Spleen (tissue), 11 donors: Measurements from ENCODE around the gene VWA3B. TPM values are rescaled to one million over a fixed set of nuclear protein-coding genes. Genes with fewer than 3 reads are reported as not detected.

Experiments used
- DNase-seq: peaks from one replicate; pipeline ENCODE4 v3.0.0-alpha.2; 2020
- H3K27ac ChIP-seq, 8 donors: fragments of 200-600 bp; sonication (generic) in 7 of 8; 1 replicate in 4 of 8; 2 replicates in 4 of 8; pipeline versions ENCODE4 v1.5.0 to v1.8.0; 2016 to 2021; ENCODE audit warnings: inconsistent platforms in 4 of 8, mild to moderate bottlenecking in 4 of 8, moderate library complexity in 1 of 8
- H3K27me3 ChIP-seq, 7 donors: fragments of 200-600 bp; sonication (generic) in 6 of 7; replicated peaks in 1 of 7; 1 replicate in 4 of 7; 2 replicates in 3 of 7; pipeline versions ENCODE4 v1.5.0 to v1.8.0; 2016 to 2021; ENCODE audit warnings: inconsistent platforms in 3 of 7, mild to moderate bottlenecking in 1 of 7
- H3K36me3 ChIP-seq, 6 donors: fragments of 200-600 bp; sonication (generic) in 5 of 6; 1 replicate in 4 of 6; 2 replicates in 2 of 6; pipeline versions ENCODE4 v1.5.0 to v1.8.0; 2016 to 2021; ENCODE audit warnings: inconsistent platforms in 2 of 6
- H3K4me1 ChIP-seq, 6 donors: fragments of 200-600 bp; sonication (generic) in 5 of 6; 1 replicate in 3 of 6; 2 replicates in 3 of 6; pipeline versions ENCODE4 v1.5.0 to v1.8.0; 2016 to 2021; ENCODE audit warnings: inconsistent platforms in 3 of 6
- H3K4me3 ChIP-seq, 8 donors: fragments of 200-600 bp; sonication (generic) in 7 of 8; 1 replicate in 4 of 8; 2 replicates in 4 of 8; pipeline versions ENCODE4 v1.5.0 to v1.8.0; 2016 to 2021; ENCODE audit warnings: inconsistent platforms in 4 of 8, mild to moderate bottlenecking in 4 of 8, moderate library complexity in 2 of 8
- H3K9me3 ChIP-seq, 8 donors: fragments of 200-600 bp; sonication (generic) in 7 of 8; 1 replicate in 4 of 8; 2 replicates in 4 of 8; pipeline versions ENCODE4 v1.5.0 to v1.8.0; 2016 to 2021; ENCODE audit warnings: inconsistent platforms in 4 of 8
- POLR2A ChIP-seq, 3 donors: fragments of 450-650 bp; IDR thresholded peaks; one replicate each; pipeline ENCODE4 v1.5.1; 2017; ENCODE audit warnings: antibody characterized with exemption in 3 of 3, mild to moderate bottlenecking in 1 of 3
- POLR2AphosphoS5 ChIP-seq, 3 donors: sonication (generic); formaldehyde crosslinking; IDR thresholded peaks; one replicate each; pipeline ENCODE4 v1.5.1; 2017; ENCODE audit warnings: antibody characterized with exemption in 3 of 3
- WGBS, 5 donors: extraction: QIAGEN DNeasy Blood & Tissue Kit in 3 of 5; methylation state at CpG; one replicate each; pipeline versions ENCODE4 v1.1.5 to v1.1.7; 2013 to 2018; 5-methylcytosine and 5-hydroxymethylcytosine counted together
- intact Hi-C: fragments of 100-400 bp; cut with DNase I; formaldehyde crosslinking; loops from one replicate; pipeline ENCODE4 v1.15.0; 2023; ENCODE audit warnings: low total_unique reads
- polyA plus RNA-seq, 3 donors: library from polyadenylated mRNA; stranded (reverse); fragments of 200-250 nt; gene quantifications; one replicate each; pipeline ENCODE4 v1.2.1, GENCODE V29; 2013
- total RNA-seq, 7 donors: library from RNA; depleted of rRNA in 3 of 7; stranded (reverse); fragments of >200 nt in 3 of 7; fragmentation: NEBNext Ultra II Directional in 4 of 7; extraction: Animal tissue kit (Norgen Biotek cat#: 25700) in 4 of 7; gene quantifications; one replicate each; pipeline versions ENCODE4 v1.1.0 to v1.2.1, GENCODE V29; 2016 to 2021
- TF ChIP-seq, protein P1 (sequence below), 11 experiments: fragments of 200-600 bp in 7 of 11; fragments of 450-650 bp in 4 of 11; sonication (generic) in 4 of 11; IDR thresholded peaks in 8 of 11; conservative IDR thresholded peaks in 3 of 11; 1 replicate in 7 of 11; 2 replicates in 4 of 11; pipeline versions ENCODE4 v1.4.0 to v1.8.0; 2016 to 2021; ENCODE audit warnings: antibody characterized with exemption in 11 of 11, inconsistent platforms in 4 of 11, mild to moderate bottlenecking in 1 of 11
- donor health status: healthy with polysubstance abuse.
- donor health status: DM: no; HTN: no; CAD: no; lungs with moderate emphysema.
- donor health status: DM: no; HTN: no; CAD: no.
- donor health status: Bipolar disorder and iron deficiency.
- donor health status: healthy.
- donor health status: DM: no; HTN: no; CAD: no.
- donor health status: DM: yes; HTN: yes; CAD: no.

The VWA3B gene
- total and polyA plus RNA-seq, 10 donors: 0.02 to 0.13 TPM; not detected in 8

GRCh38 chr2:98118161-98118560 is 31.2 kb downstream of the VWA3B start:
- H3K36me3 ChIP-seq: no peaks in the 10 kb centered on the region
- H3K9me3 ChIP-seq: peaks cover 0 to 11% (median 8%) of the 10 kb centered on the region in 8 donors
- H3K4me3 ChIP-seq: no peak overlapping the region
- TF ChIP-seq, protein P1, sequence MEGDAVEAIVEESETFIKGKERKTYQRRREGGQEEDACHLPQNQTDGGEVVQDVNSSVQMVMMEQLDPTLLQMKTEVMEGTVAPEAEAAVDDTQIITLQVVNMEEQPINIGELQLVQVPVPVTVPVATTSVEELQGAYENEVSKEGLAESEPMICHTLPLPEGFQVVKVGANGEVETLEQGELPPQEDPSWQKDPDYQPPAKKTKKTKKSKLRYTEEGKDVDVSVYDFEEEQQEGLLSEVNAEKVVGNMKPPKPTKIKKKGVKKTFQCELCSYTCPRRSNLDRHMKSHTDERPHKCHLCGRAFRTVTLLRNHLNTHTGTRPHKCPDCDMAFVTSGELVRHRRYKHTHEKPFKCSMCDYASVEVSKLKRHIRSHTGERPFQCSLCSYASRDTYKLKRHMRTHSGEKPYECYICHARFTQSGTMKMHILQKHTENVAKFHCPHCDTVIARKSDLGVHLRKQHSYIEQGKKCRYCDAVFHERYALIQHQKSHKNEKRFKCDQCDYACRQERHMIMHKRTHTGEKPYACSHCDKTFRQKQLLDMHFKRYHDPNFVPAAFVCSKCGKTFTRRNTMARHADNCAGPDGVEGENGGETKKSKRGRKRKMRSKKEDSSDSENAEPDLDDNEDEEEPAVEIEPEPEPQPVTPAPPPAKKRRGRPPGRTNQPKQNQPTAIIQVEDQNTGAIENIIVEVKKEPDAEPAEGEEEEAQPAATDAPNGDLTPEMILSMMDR (IDR thresholded peaks at IDR 0.05 in 8 of 11, conservative IDR thresholded peaks at IDR 0.05 in 3 of 11): no peak
- TF ChIP-seq POLR2AphosphoS5 (IDR thresholded peaks at IDR 0.05) (no peak), POLR2A (IDR thresholded peaks at IDR 0.05) (no peak)
- intact Hi-C loops: no loop called here
- H3K27ac ChIP-seq: no peak overlapping the region
- no peak for DNase-seq
- peaks cover 0 to 9% (median 0%) of the 10 kb centered on the region in 7 donors for H3K27me3 ChIP-seq
- H3K4me1 ChIP-seq: peaks cover 0 to 1% (median 0%) of the 10 kb centered on the region in 6 donors
- WGBS, 5 donors: 85 to 92% (median 86%) methylated on average over 4 of the region's 4 CpGs

- H3K4me1 ChIP-seq: peaks cover 0 to 8% (median 3%) of the 10 kb centered on the region in 6 donors
- no peak overlapping the region for H3K27ac ChIP-seq
- peaks cover 0 to 4% (median 1%) of the 10 kb centered on the region in 8 donors for H3K9me3 ChIP-seq
- H3K4me3 ChIP-seq: no peak overlapping the region
- H3K36me3 ChIP-seq: no peaks in the 10 kb centered on the region
- WGBS, 5 donors: 33 to 51% (median 48%) methylated on average over 2 of the region's 2 CpGs
- TF ChIP-seq POLR2A (IDR thresholded peaks at IDR 0.05): no peak
- H3K27me3 ChIP-seq: peaks cover 0 to 9% (median 0%) of the 10 kb centered on the region in 7 donors
- DNase-seq: no peak
- intact Hi-C loops: no loop called here
These were observed 31.9 kb downstream of the VWA3B start for GRCh38 chr2:98118852-98119251.

DNA sequence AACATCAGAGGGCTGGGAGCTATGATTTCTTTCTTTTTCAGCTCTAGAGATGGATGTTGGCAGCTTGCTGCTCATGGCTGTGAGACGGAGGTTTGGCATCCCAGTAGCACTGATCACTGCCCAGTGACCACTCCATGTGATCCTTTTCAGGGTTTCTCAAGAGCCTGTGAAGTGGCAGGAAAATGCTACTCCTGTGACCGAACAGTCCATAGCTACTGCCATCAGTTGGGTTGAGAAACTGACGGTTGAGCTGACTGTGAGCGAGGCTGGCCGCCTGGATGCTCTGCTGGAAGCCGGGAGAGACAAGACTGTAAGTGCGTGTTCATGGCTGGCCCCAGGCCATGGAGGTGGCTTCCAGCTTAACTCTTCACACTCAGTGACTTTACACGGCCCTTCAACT is 34.2 kb downstream of the VWA3B start:
- DNase-seq: no peak

GRCh38 chr2:98122524-98122923 is 35.6 kb downstream of the VWA3B start:
- intact Hi-C loops: no loop called here
- WGBS, 5 donors: 50 to 70% (median 69%) methylated on average over 3 of the region's 3 CpGs
- no peak overlapping the region for H3K4me3 ChIP-seq
- H3K4me1 ChIP-seq: peaks cover 0 to 10% (median 3%) of the 10 kb centered on the region in 6 donors
- TF ChIP-seq POLR2A (IDR thresholded peaks at IDR 0.05) (no peak), POLR2AphosphoS5 (IDR thresholded peaks at IDR 0.05) (no peak)
- no peaks in the 10 kb centered on the region for H3K36me3 ChIP-seq
- DNase-seq: no peak
- peaks cover 0 to 9% (median 0%) of the 10 kb centered on the region in 7 donors for H3K27me3 ChIP-seq
- no peak overlapping the region for H3K27ac ChIP-seq
- no peaks in the 10 kb centered on the region for H3K9me3 ChIP-seq

More for the DNA sequence above, 34.2 kb downstream of the VWA3B start:
- WGBS, 5 donors: 87 to 91% (median 90%) methylated on average over 6 to 8 of the region's 8 CpGs
- Histone ChIP-seq H3K4me1 (peaks cover 0 to 10% (median 3%) of the 10 kb centered on the region in 6 donors), H3K4me3 (no peak overlapping the region), H3K27me3 (peaks cover 0 to 9% (median 0%) of the 10 kb centered on the region in 7 donors), H3K27ac (no peak overlapping the region), H3K36me3 (no peaks in the 10 kb centered on the region), H3K9me3 (no peaks in the 10 kb centered on the region)
- intact Hi-C loops: no loop called here
- TF ChIP-seq POLR2AphosphoS5 (IDR thresholded peaks at IDR 0.05): no peak
- no peak for TF ChIP-seq POLR2A (IDR thresholded peaks at IDR 0.05)
- TF ChIP-seq, protein P1 (IDR thresholded peaks at IDR 0.05 in 8 of 11, conservative IDR thresholded peaks at IDR 0.05 in 3 of 11): no peak

GRCh38 chr2:98123286-98123685 is 36.3 kb downstream of the VWA3B start:
- Histone ChIP-seq H3K27me3 (peaks cover 0 to 9% (median 0%) of the 10 kb centered on the region in 7 donors), H3K27ac (no peak overlapping the region), H3K4me1 (peaks cover 0 to 10% (median 3%) of the 10 kb centered on the region in 6 donors), H3K9me3 (no peaks in the 10 kb centered on the region), H3K36me3 (no peaks in the 10 kb centered on the region), H3K4me3 (no peak overlapping the region)
- intact Hi-C loops: no loop called here
- TF ChIP-seq, protein P1 (IDR thresholded peaks at IDR 0.05 in 8 of 11, conservative IDR thresholded peaks at IDR 0.05 in 3 of 11): no peak
- TF ChIP-seq POLR2AphosphoS5 (IDR thresholded peaks at IDR 0.05): no peak
- DNase-seq: no peak
- WGBS, 5 donors: 24 to 45% (median 29%) methylated on average over 8 of the region's 8 CpGs
